GM12873 (cell line): ENCODE results near the gene CUL5.

ENCODE experiments used
- CTCF ChIP-seq: IDR thresholded peaks from 2 replicates; pipeline ENCODE4 v1.5.1; 2012; ENCODE audit warnings: low read depth, mild to moderate bottlenecking, moderate library complexity, low read length, control low read depth; ENCODE audit not compliant: insufficient read depth; ENCODE audit errors: missing control alignments

CUL5 gene

GRCh38 chr11:108142304-108142703 lies 133.6 kb downstream of the CUL5 start:
- no peak for TF ChIP-seq CTCF

GRCh38 chr11:108144615-108145014 lies 135.9 kb downstream of the CUL5 start:
- TF ChIP-seq CTCF: no peak

- TF ChIP-seq CTCF: no peak
Measured at GRCh38 chr11:108147150-108147549, 138.5 kb downstream of the CUL5 start.

- no peak for TF ChIP-seq CTCF
Measured at GRCh38 chr11:108148556-108148955, 139.9 kb downstream of the CUL5 start.

GRCh38 chr11:108154591-108154990 lies 145.9 kb downstream of the CUL5 start:
- TF ChIP-seq CTCF: no peak
